ENCODE measurements around the gene THOP1.

DNA sequence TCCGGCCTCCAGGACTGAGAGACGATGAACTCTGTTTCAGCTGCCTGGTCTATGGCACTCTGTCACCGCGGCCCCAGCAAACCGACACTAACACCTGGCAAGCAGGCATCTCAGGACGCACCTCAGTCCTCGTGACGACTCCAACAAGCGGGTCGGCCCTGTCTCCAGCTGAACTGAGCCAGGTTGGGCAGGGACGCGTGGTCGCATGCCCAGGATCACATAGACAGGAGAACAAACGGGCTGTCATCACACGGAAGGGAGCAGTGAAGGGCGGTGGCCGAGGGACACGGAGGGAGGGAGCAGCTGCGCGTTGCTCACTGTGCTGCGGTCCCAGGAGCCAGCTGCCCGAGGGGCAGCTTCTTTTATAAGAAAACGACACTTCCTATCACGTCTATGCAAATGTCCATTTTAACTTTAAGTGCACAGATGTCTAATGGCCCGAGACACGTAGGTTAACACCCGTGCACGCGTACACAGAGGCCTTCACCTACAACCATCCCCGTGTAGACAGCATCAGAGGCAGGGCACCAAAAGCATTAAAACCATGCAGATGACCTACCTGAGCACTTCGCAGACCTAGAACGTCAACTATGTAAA is 11.1 kb upstream of the THOP1 start:
- no peak for TF ChIP-seq POLR2A (IDR thresholded peaks at IDR 0.05)
- TF ChIP-seq, protein P1, sequence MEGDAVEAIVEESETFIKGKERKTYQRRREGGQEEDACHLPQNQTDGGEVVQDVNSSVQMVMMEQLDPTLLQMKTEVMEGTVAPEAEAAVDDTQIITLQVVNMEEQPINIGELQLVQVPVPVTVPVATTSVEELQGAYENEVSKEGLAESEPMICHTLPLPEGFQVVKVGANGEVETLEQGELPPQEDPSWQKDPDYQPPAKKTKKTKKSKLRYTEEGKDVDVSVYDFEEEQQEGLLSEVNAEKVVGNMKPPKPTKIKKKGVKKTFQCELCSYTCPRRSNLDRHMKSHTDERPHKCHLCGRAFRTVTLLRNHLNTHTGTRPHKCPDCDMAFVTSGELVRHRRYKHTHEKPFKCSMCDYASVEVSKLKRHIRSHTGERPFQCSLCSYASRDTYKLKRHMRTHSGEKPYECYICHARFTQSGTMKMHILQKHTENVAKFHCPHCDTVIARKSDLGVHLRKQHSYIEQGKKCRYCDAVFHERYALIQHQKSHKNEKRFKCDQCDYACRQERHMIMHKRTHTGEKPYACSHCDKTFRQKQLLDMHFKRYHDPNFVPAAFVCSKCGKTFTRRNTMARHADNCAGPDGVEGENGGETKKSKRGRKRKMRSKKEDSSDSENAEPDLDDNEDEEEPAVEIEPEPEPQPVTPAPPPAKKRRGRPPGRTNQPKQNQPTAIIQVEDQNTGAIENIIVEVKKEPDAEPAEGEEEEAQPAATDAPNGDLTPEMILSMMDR (IDR thresholded peaks at IDR 0.05) = no peak

All from uterus (tissue), 2 donors.